IMR-90 (cell line): ENCODE data around the gene TNFRSF1A. TPM values are rescaled to one million over a fixed set of nuclear protein-coding genes. Genes with fewer than 3 reads are reported as not detected.

Experiments used
- ATAC-seq: fragments of 200-7000 bp; cut with Tn5 transposase; 2 replicates; pipeline ENCODE4 v1.9.1; 2020; ENCODE audit warnings: low read depth, mild to moderate bottlenecking, moderate library complexity
- BruUV-seq: library from RNA; stranded (reverse); fragments of 400-500 nt; replicated peaks from 2 replicates; lab custom pipeline; 2021; lab: Mats Ljungman, UMichigan
- CTCF ChIA-PET: fragments of 300-600 bp; formaldehyde crosslinking; extraction: SDS; loops from one replicate; lab custom pipeline; 2021; ENCODE audit warnings: antibody characterized with exemption; lab: Yijun Ruan, JAX
- POLR2A ChIA-PET: fragments of 300-600 bp; sonication (Branson Sonifier 250); formaldehyde crosslinking; loops from one replicate; lab custom pipeline; 2022; ENCODE audit warnings: antibody characterized with exemption; ENCODE audit not compliant: unreplicated experiment; lab: Charles Lee
- DNase-seq: peaks from one replicate; pipeline ENCODE4 v3.0.0; 2013
- H2AFZ ChIP-seq: replicated peaks from 2 replicates; pipeline ENCODE3; 2013; ENCODE audit warnings: low read length, mild to moderate bottlenecking; ENCODE audit not compliant: poor library complexity
- H2AK5ac ChIP-seq: 2 replicates; pipeline ENCODE4 v1.6.1; 2013; ENCODE audit warnings: low read depth, low read length, inconsistent platforms
- H2AK9ac ChIP-seq: replicated peaks from 2 replicates; pipeline ENCODE3; 2013; ENCODE audit warnings: mild to moderate bottlenecking, low read depth, low read length, moderate library complexity; ENCODE audit not compliant: poor library complexity
- H2BK120ac ChIP-seq: 2 replicates; pipeline ENCODE4 v1.6.1; 2013; ENCODE audit warnings: low read depth, low read length, inconsistent platforms
- H2BK15ac ChIP-seq: 3 replicates; pipeline ENCODE4 v1.6.1; 2013; ENCODE audit warnings: low read depth, low read length, inconsistent platforms
- H2BK20ac ChIP-seq: 2 replicates; pipeline ENCODE4 v1.6.1; 2013; ENCODE audit warnings: low read depth, mild to moderate bottlenecking, inconsistent platforms, low read length, moderate library complexity
- H2BK5ac ChIP-seq: 2 replicates; pipeline ENCODE4 v1.6.1; 2013; ENCODE audit warnings: mild to moderate bottlenecking, low read depth, low read length, inconsistent platforms; ENCODE audit not compliant: poor library complexity, severe bottlenecking
- H3K14ac ChIP-seq: replicated peaks from 2 replicates; pipeline ENCODE4 v1.6.1; 2013; ENCODE audit warnings: low read depth, low read length, inconsistent platforms
- H3K18ac ChIP-seq: 2 replicates; pipeline ENCODE4 v1.6.1; 2013; ENCODE audit warnings: low read depth, low read length, control low read depth
- H3K23ac ChIP-seq: 2 replicates; pipeline ENCODE4 v1.6.1; 2013; ENCODE audit warnings: low read depth, low read length, inconsistent platforms
- H3K27ac ChIP-seq: 2 replicates; pipeline ENCODE4 v1.5.1; 2013; ENCODE audit warnings: mild to moderate bottlenecking, control low read depth, low read length; ENCODE audit not compliant: insufficient read depth
- H3K27me3 ChIP-seq: 2 replicates; pipeline ENCODE4 v1.6.1; 2013; ENCODE audit warnings: low read length; ENCODE audit not compliant: control insufficient read depth, insufficient read depth
- H3K36me3 ChIP-seq: 2 replicates; pipeline ENCODE4 v1.6.1; 2013; ENCODE audit warnings: low read length, mixed read lengths; ENCODE audit not compliant: control insufficient read depth, insufficient read depth
- H3K4ac ChIP-seq: 2 replicates; pipeline ENCODE4 v1.6.1; 2013; ENCODE audit warnings: low read depth, low read length, inconsistent platforms
- H3K4me1 ChIP-seq: 2 replicates; pipeline ENCODE4 v1.6.1; 2013; ENCODE audit warnings: low read length, mixed read lengths; ENCODE audit not compliant: control insufficient read depth, insufficient read depth
- H3K4me2 ChIP-seq: 2 replicates; pipeline ENCODE4 v1.6.1; 2013; ENCODE audit warnings: low read depth, mild to moderate bottlenecking, control low read depth, low read length, moderate library complexity
- H3K4me3 ChIP-seq: 2 replicates; pipeline ENCODE4 v1.5.1; 2013; ENCODE audit warnings: low read depth, mild to moderate bottlenecking, control low read depth, low read length, moderate library complexity; ENCODE audit not compliant: insufficient read depth
- H3K56ac ChIP-seq: 2 replicates; pipeline ENCODE4 v1.6.1; 2013; ENCODE audit warnings: low read length, inconsistent platforms; ENCODE audit not compliant: insufficient read depth; ENCODE audit errors: extremely low read depth
- H3K79me1 ChIP-seq, 2 experiments: 2 replicates each; pipeline ENCODE4 v1.6.1; 2013; ENCODE audit warnings: low read length in 2 of 2, inconsistent platforms in 1 of 2, low read depth in 1 of 2
- H3K9ac ChIP-seq: 2 replicates; pipeline ENCODE4 v1.6.1; 2013; ENCODE audit warnings: low read depth, low read length, control low read depth
- H3K9me1 ChIP-seq: 2 replicates; pipeline ENCODE4 v1.6.1; 2013; ENCODE audit warnings: low read length, inconsistent platforms; ENCODE audit not compliant: insufficient read depth
- H3K9me3 ChIP-seq: 2 replicates; pipeline ENCODE4 v1.6.1; 2013; ENCODE audit warnings: low read length; ENCODE audit not compliant: control insufficient read depth, insufficient read depth
- H4K20me1 ChIP-seq: 2 replicates; pipeline ENCODE4 v1.6.1; 2013; ENCODE audit warnings: low read length, inconsistent platforms; ENCODE audit not compliant: insufficient read depth
- H4K5ac ChIP-seq: 2 replicates; pipeline ENCODE4 v1.6.1; 2013; ENCODE audit warnings: mild to moderate bottlenecking, low read depth, low read length, control low read depth
- H4K8ac ChIP-seq, 2 experiments: 2 replicates each; pipeline ENCODE4 v1.6.1; 2013; ENCODE audit warnings: low read depth in 2 of 2, low read length in 2 of 2, control low read depth in 1 of 2, inconsistent platforms in 1 of 2
- H4K91ac ChIP-seq: 2 replicates; pipeline ENCODE4 v1.6.1; 2013; ENCODE audit warnings: low read depth, low read length, inconsistent platforms; ENCODE audit not compliant: insufficient read depth
- CEBPB ChIP-seq: IDR thresholded peaks from 2 replicates; pipeline ENCODE4 v1.6.1; 2012; ENCODE audit warnings: low read depth, low read length, improper control_type of control experiment
- FOS ChIP-seq: fragments of 150-350 bp; IDR thresholded peaks from 2 replicates; pipeline ENCODE4 v1.6.1; 2016; ENCODE audit warnings: low read depth, low read length
- WGBS, 2 experiments: methylation state at CpG; one replicate each; pipeline versions ENCODE4 v1.1.5 to v1.1.7; 2013; ENCODE audit warnings: missing lambda C conversion rate in 2 of 2; ENCODE audit not compliant: insufficient read length in 1 of 2; ENCODE audit errors: extremely low coverage in 2 of 2; 5-methylcytosine and 5-hydroxymethylcytosine counted together
- dilution Hi-C: fragments of 300-500 bp; cut with HindIII; formaldehyde crosslinking; loops from one replicate; pipeline ENCODE4 v1.14.3; 2018; ENCODE audit warnings: low sequenced_read_pairs; ENCODE audit not compliant: unreplicated experiment
- in situ Hi-C: fragments of 300-500 bp; cut with MboI; formaldehyde crosslinking; loops from 3 replicates; pipeline ENCODE4 v1.14.3; 2019; ENCODE audit warnings: low sequenced_read_pairs, inconsistent platforms, mixed read lengths
- intact Hi-C: fragments of 100-400 bp; cut with micrococcal nuclease; formaldehyde crosslinking; loops from 2 replicates; pipeline ENCODE4 v1.10.0; 2022
- polyA plus RNA-seq, 3 experiments: library from polyadenylated mRNA; depleted of rRNA; stranded (reverse); fragments of >200 nt; gene quantifications; 2 replicates each; pipeline ENCODE4 v1.2.3, GENCODE V29; 2012; ENCODE audit warnings: low replicate concordance in 1 of 3
- total RNA-seq: library from RNA; depleted of rRNA; stranded (reverse); fragments of >200 nt; gene quantifications from 2 replicates; pipeline ENCODE4 v1.2.3, GENCODE V29; 2012
- TF ChIP-seq, protein P1 (sequence below): conservative IDR thresholded peaks from 2 replicates; pipeline ENCODE4 v1.5.1; 2012; ENCODE audit warnings: mild to moderate bottlenecking, low read depth, low read length, improper control_type of control experiment

TNFRSF1A gene
- total and polyA plus RNA-seq, 2 of the 4 experiments (the other 2 are of a cell fraction) = 79.6 to 136 TPM

DNA sequence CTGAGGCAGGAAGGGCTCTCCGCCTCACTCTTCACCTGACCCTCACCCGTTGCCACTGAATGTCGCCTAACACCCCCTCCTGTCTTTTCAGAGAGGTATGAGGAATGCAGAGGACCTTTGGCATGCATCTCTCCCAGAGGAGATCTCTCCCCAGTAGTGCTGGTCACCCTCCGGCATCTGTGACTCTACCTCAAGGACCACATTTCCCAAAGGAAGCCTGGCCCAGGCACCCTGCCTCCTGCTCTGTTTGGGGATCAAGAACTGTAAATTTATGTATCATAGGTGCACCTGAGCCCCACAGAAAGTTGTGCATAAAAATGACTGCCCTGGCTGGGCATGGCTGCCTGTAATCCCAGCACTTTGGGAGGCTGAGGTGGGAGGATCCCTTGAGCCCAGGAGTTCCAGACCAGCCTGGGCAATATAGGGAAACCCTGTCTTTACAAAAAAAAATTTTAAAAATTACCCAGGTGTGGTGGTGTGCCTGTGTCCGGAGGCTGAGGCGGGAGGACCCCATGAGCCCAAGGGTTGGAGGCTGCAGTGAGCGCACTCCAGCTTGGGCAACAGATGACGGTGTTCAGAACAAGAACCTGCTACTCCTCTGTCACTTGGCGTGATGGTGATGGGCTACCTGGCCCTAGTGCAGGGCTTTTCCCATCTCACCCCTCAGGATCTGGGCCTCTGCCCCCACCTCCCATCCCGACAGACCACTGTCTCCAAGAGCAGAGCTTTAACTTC, 13.7 kb downstream of the TNFRSF1A start:
- ATAC-seq (no peak), DNase-seq (no peak)
- Histone ChIP-seq H2BK120ac (no peak overlapping the region), H4K20me1 (peaks cover 39% of the 10 kb centered on the region), H2AK5ac (no peak overlapping the region), H2BK15ac (no peak overlapping the region), H3K4ac (no peak overlapping the region; the same call in 1 of the 2 replicates), H3K23ac (peak overlapping the region; percentile 20; the same call in 1 of the 2 replicates), H3K27me3 (no peaks in the 10 kb centered on the region), H3K27ac (peak overlapping the region; percentile 3; the same call in 1 of the 2 replicates), H3K9me3 (no peaks in the 10 kb centered on the region), H3K18ac (no peak overlapping the region), H3K14ac (no peak overlapping the region), H3K9me1 (peaks cover 18% of the 10 kb centered on the region), H2BK20ac (no peak overlapping the region), H2AK9ac (peak overlapping the region; percentile 58), H3K9ac (no peak overlapping the region; the same call in 1 of the 2 replicates), H3K4me2 (no peak overlapping the region), H4K91ac (no peak overlapping the region), H4K5ac (no peak overlapping the region), H3K4me3 (no peak overlapping the region), H4K8ac (no peak overlapping the region; a peak in 1 of 4 replicates), H3K79me1 (peaks cover 31 to 83% of the 10 kb centered on the region in 2 experiments), H3K36me3 (peaks cover 68% of the 10 kb centered on the region), H2AFZ (no peak overlapping the region), H2BK5ac (no peak overlapping the region), H3K56ac (no peak overlapping the region), H3K4me1 (peaks cover 34% of the 10 kb centered on the region)
- ChIA-PET CTCF (no interaction called here), POLR2A (interaction anchor here (0.5 kb wide), 1 partner anchor 209 kb away, joined by 3 read pairs; no protein-coding TSS in a partner anchor)
- 100% methylated on average over 2 of the region's 10 CpGs; no CpG with 5 or more reads in 1 of the 2 experiments for WGBS, 2 experiments
- dilution Hi-C loops (no loop called here), intact Hi-C loops (no loop called here), in situ Hi-C loops (loop anchor here (5.0 kb wide), 1 partner anchor 134 kb away; no protein-coding TSS in a partner anchor)
- BruUV-seq = no TSS peak
- TF ChIP-seq CEBPB (no peak), FOS (no peak)
- TF ChIP-seq, protein P1, sequence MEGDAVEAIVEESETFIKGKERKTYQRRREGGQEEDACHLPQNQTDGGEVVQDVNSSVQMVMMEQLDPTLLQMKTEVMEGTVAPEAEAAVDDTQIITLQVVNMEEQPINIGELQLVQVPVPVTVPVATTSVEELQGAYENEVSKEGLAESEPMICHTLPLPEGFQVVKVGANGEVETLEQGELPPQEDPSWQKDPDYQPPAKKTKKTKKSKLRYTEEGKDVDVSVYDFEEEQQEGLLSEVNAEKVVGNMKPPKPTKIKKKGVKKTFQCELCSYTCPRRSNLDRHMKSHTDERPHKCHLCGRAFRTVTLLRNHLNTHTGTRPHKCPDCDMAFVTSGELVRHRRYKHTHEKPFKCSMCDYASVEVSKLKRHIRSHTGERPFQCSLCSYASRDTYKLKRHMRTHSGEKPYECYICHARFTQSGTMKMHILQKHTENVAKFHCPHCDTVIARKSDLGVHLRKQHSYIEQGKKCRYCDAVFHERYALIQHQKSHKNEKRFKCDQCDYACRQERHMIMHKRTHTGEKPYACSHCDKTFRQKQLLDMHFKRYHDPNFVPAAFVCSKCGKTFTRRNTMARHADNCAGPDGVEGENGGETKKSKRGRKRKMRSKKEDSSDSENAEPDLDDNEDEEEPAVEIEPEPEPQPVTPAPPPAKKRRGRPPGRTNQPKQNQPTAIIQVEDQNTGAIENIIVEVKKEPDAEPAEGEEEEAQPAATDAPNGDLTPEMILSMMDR = no peak
